ENCODE results near the gene DBNDD2. TPM values are rescaled to one million over a fixed set of nuclear protein-coding genes. Genes with fewer than 3 reads are reported as not detected.

Gene DBNDD2
- total RNA-seq, result 8.7 TPM
- 54.2 TPM for polyA plus RNA-seq
- long read RNA-seq, donor 1, result 0 reads
- long read RNA-seq, donor 2, transcript DBNDD2-202 (4 exons, 1,078 nt), result major isoform, 10 of 12 reads
- long read RNA-seq, donor 2, partial matches to known transcripts, result 0 of 12 reads
- long read RNA-seq, donor 2, other reads (novel, unspliced or antisense), result 0 of 12 reads
- long read RNA-seq, donor 3, transcript DBNDD2-208 (4 exons, 1,118 nt), result minor isoform, 7 of 26 reads
- long read RNA-seq, donor 3, transcript DBNDD2-202 (4 exons, 1,078 nt), result major isoform, 12 of 26 reads
- long read RNA-seq, donor 3, partial matches to known transcripts, result 6 of 26 reads
- long read RNA-seq, donor 3, other reads (novel, unspliced or antisense), result 0 of 26 reads
- long read RNA-seq, donor 4, transcript DBNDD2-202 (4 exons, 1,078 nt), result major isoform, 6 of 9 reads
- long read RNA-seq, donor 4, partial matches to known transcripts, result 0 of 9 reads
- long read RNA-seq, donor 4, other reads (novel, unspliced or antisense), result 0 of 9 reads
- long read RNA-seq, donor 5, transcript DBNDD2-202 (4 exons, 1,078 nt), result major isoform, 20 of 24 reads
- long read RNA-seq, donor 5, partial matches to known transcripts, result 0 of 24 reads
- long read RNA-seq, donor 5, other reads (novel, unspliced or antisense), result 0 of 24 reads
- long read RNA-seq, donor 6, transcript DBNDD2-202 (4 exons, 1,078 nt), result major isoform, 9 of 10 reads
- long read RNA-seq, donor 6, partial matches to known transcripts, result 0 of 10 reads
- long read RNA-seq, donor 6, other reads (novel, unspliced or antisense), result 0 of 10 reads
- long read RNA-seq, donor 7, transcript DBNDD2-202 (4 exons, 1,078 nt), result major isoform, 8 of 9 reads
- long read RNA-seq, donor 7, partial matches to known transcripts, result 0 of 9 reads
- long read RNA-seq, donor 7, other reads (novel, unspliced or antisense), result 0 of 9 reads
- long read RNA-seq, donor 8, transcript DBNDD2-202 (4 exons, 1,078 nt), result major isoform, 10 of 11 reads
- long read RNA-seq, donor 8, partial matches to known transcripts, result 0 of 11 reads
- long read RNA-seq, donor 8, other reads (novel, unspliced or antisense), result 0 of 11 reads
- long read RNA-seq, donor 9, partial matches to known transcripts, result 0 of 4 reads
- long read RNA-seq, donor 9, other reads (novel, unspliced or antisense), result 0 of 4 reads
- long read RNA-seq, donor 10, transcript DBNDD2-202 (4 exons, 1,078 nt), result major isoform, 6 of 6 reads
- long read RNA-seq, donor 10, partial matches to known transcripts, result 0 of 6 reads
- long read RNA-seq, donor 10, other reads (novel, unspliced or antisense), result 0 of 6 reads

GRCh38 chr20:45407783-45408645 lies at the start of gene DBNDD2:
Gene DBNDD2 (plus strand): TSS chr20:45408289. CDS start chr20:45408468, 179 bp downstream.
- H3K36me3 ChIP-seq (ENCODE audit: control insufficient read depth in 2 of 2, insufficient read depth in 2 of 2, low read length in 1 of 2), result no peaks in the 10 kb centered on the region
- H3K9me3 ChIP-seq (ENCODE audit: control insufficient read depth in 2 of 2, insufficient read depth in 1 of 2, low read length in 1 of 2), result peaks cover 0 to 5% of the 10 kb centered on the region in 2 donors
- peaks cover 4 to 18% of the 10 kb centered on the region in 2 donors for H3K4me1 ChIP-seq (ENCODE audit: control insufficient read depth in 2 of 2, insufficient read depth in 2 of 2, low read length in 2 of 2)
- peaks cover 8 to 59% of the 10 kb centered on the region in 2 donors for H3K27me3 ChIP-seq (ENCODE audit: control insufficient read depth in 2 of 2, insufficient read depth in 1 of 2, low read length in 1 of 2)
- DNase-seq (ENCODE audit: low read depth in 6 of 9, low spot score in 9 of 9), result peak in 2 of 9 donors; percentile 21 to 42
- WGBS, result 94% methylated on average over 21 of the region's 21 CpGs
- H3K27ac ChIP-seq (ENCODE audit: low read depth in 1 of 2, low read length in 1 of 2), result peak within 1 kb of the TSS; percentile 17 to 82
- H3K4me3 ChIP-seq (ENCODE audit: low read length in 2 of 2), result peak within 1 kb of the TSS; percentile 49 to 77

GRCh38 chr20:45359069-45359405 lies 49.1 kb upstream of the DBNDD2 start:
- Histone ChIP-seq H3K9me3 (ENCODE audit: control insufficient read depth in 2 of 2, insufficient read depth in 1 of 2, low read length in 1 of 2) (no peaks in the 10 kb centered on the region), H3K27ac (ENCODE audit: low read depth in 1 of 2, low read length in 1 of 2) (peak overlapping the region in 1 of 2 donors; percentile 27), H3K36me3 (ENCODE audit: control insufficient read depth in 2 of 2, insufficient read depth in 2 of 2, low read length in 1 of 2) (no peaks in the 10 kb centered on the region), H3K4me3 (ENCODE audit: low read length in 2 of 2) (no peak overlapping the region), H3K4me1 (ENCODE audit: control insufficient read depth in 2 of 2, insufficient read depth in 2 of 2, low read length in 2 of 2) (peaks cover 4 to 10% of the 10 kb centered on the region in 2 donors), H3K27me3 (ENCODE audit: control insufficient read depth in 2 of 2, insufficient read depth in 1 of 2, low read length in 1 of 2) (peaks cover 0 to 2% of the 10 kb centered on the region in 2 donors)
- 95% methylated on average over 7 of the region's 7 CpGs for WGBS
- DNase-seq (ENCODE audit: low read depth in 6 of 9, low spot score in 9 of 9), result no peak

- no peaks in the 10 kb centered on the region for H3K9me3 ChIP-seq (ENCODE audit: control insufficient read depth in 2 of 2, insufficient read depth in 1 of 2, low read length in 1 of 2)
- DNase-seq (ENCODE audit: low read depth in 6 of 9, low spot score in 9 of 9), result no peak
- no peak overlapping the region for H3K4me3 ChIP-seq (ENCODE audit: low read length in 2 of 2)
- 88% methylated on average over 9 of the region's 9 CpGs for WGBS
- no peaks in the 10 kb centered on the region for H3K36me3 ChIP-seq (ENCODE audit: control insufficient read depth in 2 of 2, insufficient read depth in 2 of 2, low read length in 1 of 2)
- peaks cover 6 to 12% of the 10 kb centered on the region in 2 donors for H3K4me1 ChIP-seq (ENCODE audit: control insufficient read depth in 2 of 2, insufficient read depth in 2 of 2, low read length in 2 of 2)
- peaks cover 0 to 2% of the 10 kb centered on the region in 2 donors for H3K27me3 ChIP-seq (ENCODE audit: control insufficient read depth in 2 of 2, insufficient read depth in 1 of 2, low read length in 1 of 2)
- H3K27ac ChIP-seq (ENCODE audit: low read depth in 1 of 2, low read length in 1 of 2), result peak overlapping the region in 1 of 2 donors; percentile 27
Measured at GRCh38 chr20:45359406-45360148, 48.5 kb upstream of the DBNDD2 start.

- 68% methylated on average over 6 of the region's 6 CpGs for WGBS
- DNase-seq (ENCODE audit: low read depth in 6 of 9, low spot score in 9 of 9), result no peak
- no peak overlapping the region for H3K4me3 ChIP-seq (ENCODE audit: low read length in 2 of 2)
Measured at GRCh38 chr20:45361793-45362192, 46.3 kb upstream of the DBNDD2 start.

GRCh38 chr20:45362804-45363610 lies 45.1 kb upstream of the DBNDD2 start, which contains the start of gene SYS1:
Gene SYS1 (plus strand): TSS chr20:45363156. CDS start chr20:45363532, 376 bp downstream.
- Histone ChIP-seq H3K4me1 (ENCODE audit: control insufficient read depth in 2 of 2, insufficient read depth in 2 of 2, low read length in 2 of 2) (peaks cover 6 to 22% of the 10 kb centered on the region in 2 donors), H3K27me3 (ENCODE audit: control insufficient read depth in 2 of 2, insufficient read depth in 1 of 2, low read length in 1 of 2) (peaks cover 0 to 2% of the 10 kb centered on the region in 2 donors), H3K27ac (ENCODE audit: low read depth in 1 of 2, low read length in 1 of 2) (peak within 1 kb of the TSS; percentile 82 to 98), H3K9me3 (ENCODE audit: control insufficient read depth in 2 of 2, insufficient read depth in 1 of 2, low read length in 1 of 2) (no peaks in the 10 kb centered on the region), H3K36me3 (ENCODE audit: control insufficient read depth in 2 of 2, insufficient read depth in 2 of 2, low read length in 1 of 2) (peaks cover 21 to 28% of the 10 kb centered on the region in 2 donors), H3K4me3 (ENCODE audit: low read length in 2 of 2) (peak within 1 kb of the TSS; percentile 56 to 82)
- DNase-seq (ENCODE audit: low read depth in 6 of 9, low spot score in 9 of 9), result peak; percentile 97 to 100 (median 98)
- WGBS, result under 1% methylated on average over 55 of the region's 55 CpGs

More at GRCh38 chr20:45361793-45362192, 46.3 kb upstream of the DBNDD2 start:
- H3K36me3 ChIP-seq (ENCODE audit: control insufficient read depth in 2 of 2, insufficient read depth in 2 of 2, low read length in 1 of 2), result peaks cover 11 to 19% of the 10 kb centered on the region in 2 donors
- H3K27me3 ChIP-seq (ENCODE audit: control insufficient read depth in 2 of 2, insufficient read depth in 1 of 2, low read length in 1 of 2), result peaks cover 0 to 2% of the 10 kb centered on the region in 2 donors
- H3K27ac ChIP-seq (ENCODE audit: low read depth in 1 of 2, low read length in 1 of 2), result no peak overlapping the region
- H3K9me3 ChIP-seq (ENCODE audit: control insufficient read depth in 2 of 2, insufficient read depth in 1 of 2, low read length in 1 of 2), result no peaks in the 10 kb centered on the region
- H3K4me1 ChIP-seq (ENCODE audit: control insufficient read depth in 2 of 2, insufficient read depth in 2 of 2, low read length in 2 of 2), result peaks cover 6 to 12% of the 10 kb centered on the region in 2 donors

- Histone ChIP-seq H3K9me3 (ENCODE audit: control insufficient read depth in 2 of 2, insufficient read depth in 1 of 2, low read length in 1 of 2) (no peaks in the 10 kb centered on the region), H3K27me3 (ENCODE audit: control insufficient read depth in 2 of 2, insufficient read depth in 1 of 2, low read length in 1 of 2) (no peaks in the 10 kb centered on the region), H3K4me1 (ENCODE audit: control insufficient read depth in 2 of 2, insufficient read depth in 2 of 2, low read length in 2 of 2) (peaks cover 6 to 29% of the 10 kb centered on the region in 2 donors), H3K27ac (ENCODE audit: low read depth in 1 of 2, low read length in 1 of 2) (peak overlapping the region; percentile 82 to 98), H3K4me3 (ENCODE audit: low read length in 2 of 2) (peak overlapping the region; percentile 56 to 82), H3K36me3 (ENCODE audit: control insufficient read depth in 2 of 2, insufficient read depth in 2 of 2, low read length in 1 of 2) (peaks cover 21 to 33% of the 10 kb centered on the region in 2 donors)
- no peak for DNase-seq (ENCODE audit: low read depth in 6 of 9, low spot score in 9 of 9)
- WGBS, result 33% methylated on average over 23 of the region's 23 CpGs
Measured at GRCh38 chr20:45363611-45364492, 44.2 kb upstream of the DBNDD2 start.
